H1 (cell line): ENCODE results near the gene KRT8. TPM values are rescaled to one million over a fixed set of nuclear protein-coding genes. Genes with fewer than 3 reads are reported as not detected.

Experiments
- RFX5 ChIP-seq: IDR thresholded peaks from 2 replicates; pipeline ENCODE4 v1.6.1; 2011; ENCODE audit warnings: low read depth, low read length, improper control_type of control experiment, borderline replicate concordance
- SUZ12 ChIP-seq: fragments of 200-600 bp; sonication (generic); IDR thresholded peaks from 2 replicates; pipeline ENCODE4 v1.6.1; 2012; ENCODE audit warnings: mild to moderate bottlenecking, inconsistent platforms, low read length, moderate library complexity, mixed read lengths
- polyA plus RNA-seq, 7 experiments: library from polyadenylated mRNA; depleted of rRNA in 3 of 7; stranded (reverse) in 5 of 7; unstranded in 2 of 7; fragments of >200 nt in 5 of 7; fragments of 200-250 nt in 2 of 7; gene quantifications; 1 replicate in 5 of 7; 2 replicates in 1 of 7; 4 replicates in 1 of 7; pipeline versions ENCODE4 v1.2.1 to v1.2.3, GENCODE V29; 2011 to 2013; ENCODE audit warnings: missing spikeins in 2 of 7, mixed read lengths in 2 of 7
- total RNA-seq: library from RNA; stranded (reverse); fragmentation: NEBNext Ultra II Directional; extraction: Animal tissue kit (Norgen Biotek cat#: 25700); gene quantifications from 2 replicates; pipeline ENCODE4 v1.2.1, GENCODE V29; 2021
- TF ChIP-seq, protein P1 (sequence below): fragments of 300-600 bp; sonication (generic); IDR thresholded peaks from 2 replicates; pipeline ENCODE4 v1.7.1; 2012; ENCODE audit warnings: low read length, moderate library complexity, mild to moderate bottlenecking, inconsistent platforms; ENCODE audit not compliant: insufficient replicate concordance
- TF ChIP-seq, protein P2 (sequence below): IDR thresholded peaks from 2 replicates; pipeline ENCODE4 v1.6.1; 2012; ENCODE audit warnings: low read length, inconsistent platforms

Gene KRT8
- total and polyA plus RNA-seq, 2 of the 8 experiments (the other 6 are each of a cell fraction or from before 2014, with no cell fraction given): 280 to 290 TPM

DNA sequence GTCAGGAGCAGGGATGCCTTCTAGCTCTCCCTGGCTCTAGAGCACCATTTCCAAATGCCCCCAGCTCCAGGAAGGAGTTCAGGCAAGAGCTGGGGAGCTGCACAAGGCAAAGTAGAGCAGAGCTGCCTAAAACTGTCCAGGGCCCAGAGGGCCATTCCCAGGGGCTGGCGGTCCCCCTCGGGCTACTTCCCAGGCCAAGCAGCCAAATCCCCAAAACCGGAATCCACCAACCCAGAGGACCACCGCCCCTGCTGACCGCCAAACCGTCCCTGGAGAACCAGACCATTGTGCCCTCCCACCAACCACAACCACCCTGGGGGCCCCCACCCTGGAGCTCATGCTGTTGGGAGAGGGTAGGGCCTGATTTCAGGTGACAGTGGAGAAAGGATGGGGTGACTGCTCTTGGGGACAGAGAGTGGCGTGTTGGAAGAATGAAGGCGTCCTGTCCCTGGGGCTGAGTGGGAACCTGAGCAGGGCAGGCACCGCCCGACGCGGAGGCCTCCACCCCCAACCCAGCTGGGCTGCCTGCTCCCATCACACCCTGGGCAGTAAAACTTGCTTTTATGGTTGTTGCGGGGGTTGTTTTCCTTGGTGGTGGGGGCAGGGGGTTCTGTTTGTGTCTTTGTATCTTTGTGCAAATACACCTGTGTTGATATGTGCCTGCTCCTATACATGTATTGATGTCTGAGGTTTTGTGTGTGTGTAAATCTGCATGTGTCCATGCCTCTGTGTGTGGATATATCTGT lies 32.1 kb downstream of the KRT8 start (continued):
- TF ChIP-seq, protein P1, sequence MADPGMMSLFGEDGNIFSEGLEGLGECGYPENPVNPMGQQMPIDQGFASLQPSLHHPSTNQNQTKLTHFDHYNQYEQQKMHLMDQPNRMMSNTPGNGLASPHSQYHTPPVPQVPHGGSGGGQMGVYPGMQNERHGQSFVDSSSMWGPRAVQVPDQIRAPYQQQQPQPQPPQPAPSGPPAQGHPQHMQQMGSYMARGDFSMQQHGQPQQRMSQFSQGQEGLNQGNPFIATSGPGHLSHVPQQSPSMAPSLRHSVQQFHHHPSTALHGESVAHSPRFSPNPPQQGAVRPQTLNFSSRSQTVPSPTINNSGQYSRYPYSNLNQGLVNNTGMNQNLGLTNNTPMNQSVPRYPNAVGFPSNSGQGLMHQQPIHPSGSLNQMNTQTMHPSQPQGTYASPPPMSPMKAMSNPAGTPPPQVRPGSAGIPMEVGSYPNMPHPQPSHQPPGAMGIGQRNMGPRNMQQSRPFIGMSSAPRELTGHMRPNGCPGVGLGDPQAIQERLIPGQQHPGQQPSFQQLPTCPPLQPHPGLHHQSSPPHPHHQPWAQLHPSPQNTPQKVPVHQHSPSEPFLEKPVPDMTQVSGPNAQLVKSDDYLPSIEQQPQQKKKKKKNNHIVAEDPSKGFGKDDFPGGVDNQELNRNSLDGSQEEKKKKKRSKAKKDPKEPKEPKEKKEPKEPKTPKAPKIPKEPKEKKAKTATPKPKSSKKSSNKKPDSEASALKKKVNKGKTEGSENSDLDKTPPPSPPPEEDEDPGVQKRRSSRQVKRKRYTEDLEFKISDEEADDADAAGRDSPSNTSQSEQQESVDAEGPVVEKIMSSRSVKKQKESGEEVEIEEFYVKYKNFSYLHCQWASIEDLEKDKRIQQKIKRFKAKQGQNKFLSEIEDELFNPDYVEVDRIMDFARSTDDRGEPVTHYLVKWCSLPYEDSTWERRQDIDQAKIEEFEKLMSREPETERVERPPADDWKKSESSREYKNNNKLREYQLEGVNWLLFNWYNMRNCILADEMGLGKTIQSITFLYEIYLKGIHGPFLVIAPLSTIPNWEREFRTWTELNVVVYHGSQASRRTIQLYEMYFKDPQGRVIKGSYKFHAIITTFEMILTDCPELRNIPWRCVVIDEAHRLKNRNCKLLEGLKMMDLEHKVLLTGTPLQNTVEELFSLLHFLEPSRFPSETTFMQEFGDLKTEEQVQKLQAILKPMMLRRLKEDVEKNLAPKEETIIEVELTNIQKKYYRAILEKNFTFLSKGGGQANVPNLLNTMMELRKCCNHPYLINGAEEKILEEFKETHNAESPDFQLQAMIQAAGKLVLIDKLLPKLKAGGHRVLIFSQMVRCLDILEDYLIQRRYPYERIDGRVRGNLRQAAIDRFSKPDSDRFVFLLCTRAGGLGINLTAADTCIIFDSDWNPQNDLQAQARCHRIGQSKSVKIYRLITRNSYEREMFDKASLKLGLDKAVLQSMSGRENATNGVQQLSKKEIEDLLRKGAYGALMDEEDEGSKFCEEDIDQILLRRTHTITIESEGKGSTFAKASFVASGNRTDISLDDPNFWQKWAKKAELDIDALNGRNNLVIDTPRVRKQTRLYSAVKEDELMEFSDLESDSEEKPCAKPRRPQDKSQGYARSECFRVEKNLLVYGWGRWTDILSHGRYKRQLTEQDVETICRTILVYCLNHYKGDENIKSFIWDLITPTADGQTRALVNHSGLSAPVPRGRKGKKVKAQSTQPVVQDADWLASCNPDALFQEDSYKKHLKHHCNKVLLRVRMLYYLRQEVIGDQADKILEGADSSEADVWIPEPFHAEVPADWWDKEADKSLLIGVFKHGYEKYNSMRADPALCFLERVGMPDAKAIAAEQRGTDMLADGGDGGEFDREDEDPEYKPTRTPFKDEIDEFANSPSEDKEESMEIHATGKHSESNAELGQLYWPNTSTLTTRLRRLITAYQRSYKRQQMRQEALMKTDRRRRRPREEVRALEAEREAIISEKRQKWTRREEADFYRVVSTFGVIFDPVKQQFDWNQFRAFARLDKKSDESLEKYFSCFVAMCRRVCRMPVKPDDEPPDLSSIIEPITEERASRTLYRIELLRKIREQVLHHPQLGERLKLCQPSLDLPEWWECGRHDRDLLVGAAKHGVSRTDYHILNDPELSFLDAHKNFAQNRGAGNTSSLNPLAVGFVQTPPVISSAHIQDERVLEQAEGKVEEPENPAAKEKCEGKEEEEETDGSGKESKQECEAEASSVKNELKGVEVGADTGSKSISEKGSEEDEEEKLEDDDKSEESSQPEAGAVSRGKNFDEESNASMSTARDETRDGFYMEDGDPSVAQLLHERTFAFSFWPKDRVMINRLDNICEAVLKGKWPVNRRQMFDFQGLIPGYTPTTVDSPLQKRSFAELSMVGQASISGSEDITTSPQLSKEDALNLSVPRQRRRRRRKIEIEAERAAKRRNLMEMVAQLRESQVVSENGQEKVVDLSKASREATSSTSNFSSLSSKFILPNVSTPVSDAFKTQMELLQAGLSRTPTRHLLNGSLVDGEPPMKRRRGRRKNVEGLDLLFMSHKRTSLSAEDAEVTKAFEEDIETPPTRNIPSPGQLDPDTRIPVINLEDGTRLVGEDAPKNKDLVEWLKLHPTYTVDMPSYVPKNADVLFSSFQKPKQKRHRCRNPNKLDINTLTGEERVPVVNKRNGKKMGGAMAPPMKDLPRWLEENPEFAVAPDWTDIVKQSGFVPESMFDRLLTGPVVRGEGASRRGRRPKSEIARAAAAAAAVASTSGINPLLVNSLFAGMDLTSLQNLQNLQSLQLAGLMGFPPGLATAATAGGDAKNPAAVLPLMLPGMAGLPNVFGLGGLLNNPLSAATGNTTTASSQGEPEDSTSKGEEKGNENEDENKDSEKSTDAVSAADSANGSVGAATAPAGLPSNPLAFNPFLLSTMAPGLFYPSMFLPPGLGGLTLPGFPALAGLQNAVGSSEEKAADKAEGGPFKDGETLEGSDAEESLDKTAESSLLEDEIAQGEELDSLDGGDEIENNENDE: no peak
- no peak for TF ChIP-seq SUZ12
- TF ChIP-seq, protein P2, sequence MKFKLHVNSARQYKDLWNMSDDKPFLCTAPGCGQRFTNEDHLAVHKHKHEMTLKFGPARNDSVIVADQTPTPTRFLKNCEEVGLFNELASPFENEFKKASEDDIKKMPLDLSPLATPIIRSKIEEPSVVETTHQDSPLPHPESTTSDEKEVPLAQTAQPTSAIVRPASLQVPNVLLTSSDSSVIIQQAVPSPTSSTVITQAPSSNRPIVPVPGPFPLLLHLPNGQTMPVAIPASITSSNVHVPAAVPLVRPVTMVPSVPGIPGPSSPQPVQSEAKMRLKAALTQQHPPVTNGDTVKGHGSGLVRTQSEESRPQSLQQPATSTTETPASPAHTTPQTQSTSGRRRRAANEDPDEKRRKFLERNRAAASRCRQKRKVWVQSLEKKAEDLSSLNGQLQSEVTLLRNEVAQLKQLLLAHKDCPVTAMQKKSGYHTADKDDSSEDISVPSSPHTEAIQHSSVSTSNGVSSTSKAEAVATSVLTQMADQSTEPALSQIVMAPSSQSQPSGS: no peak
- no peak for TF ChIP-seq RFX5
